Endothelial cell of umbilical vein (primary cell): ENCODE measurements around the gene MROH7.

Experiments
- CTCF ChIP-seq, 2 donors: IDR thresholded peaks; 1 replicate in 1 of 2; 2 replicates in 1 of 2; pipeline ENCODE4 v1.5.1; 2011; ENCODE audit warnings: low read length in 2 of 2, mild to moderate bottlenecking in 2 of 2, moderate library complexity in 2 of 2, control low read depth in 1 of 2, inconsistent platforms in 1 of 2, low read depth in 1 of 2; ENCODE audit not compliant: insufficient read depth in 1 of 2; ENCODE audit errors: extremely low read depth in 1 of 2
- EZH2 ChIP-seq: IDR thresholded peaks from 2 replicates; pipeline ENCODE4 v1.6.1; 2012; ENCODE audit warnings: borderline replicate concordance, low read depth, mild to moderate bottlenecking, moderate library complexity, low read length, inconsistent platforms; ENCODE audit not compliant: severe bottlenecking
- GATA2 ChIP-seq: IDR thresholded peaks from 2 replicates; pipeline ENCODE4 v1.7.0; 2011; ENCODE audit warnings: low read depth, mild to moderate bottlenecking, moderate library complexity, mixed read lengths, low read length; ENCODE audit not compliant: insufficient read length, insufficient read depth
- JUN ChIP-seq: IDR thresholded peaks from 2 replicates; pipeline ENCODE4 v1.6.1; 2011; ENCODE audit warnings: borderline replicate concordance, low read depth; ENCODE audit not compliant: insufficient read length, insufficient read depth
- POLR2A ChIP-seq: IDR thresholded peaks from 2 replicates; pipeline ENCODE4 v1.6.1; 2012; ENCODE audit warnings: low read depth, mild to moderate bottlenecking, control low read depth, low read length
- POLR2AphosphoS5 ChIP-seq: IDR thresholded peaks from 2 replicates; pipeline ENCODE4 v1.6.1; 2012; ENCODE audit warnings: low read depth, mild to moderate bottlenecking, control low read depth, low read length, moderate library complexity; ENCODE audit not compliant: insufficient read depth

GRCh38 chr1:54619749-54620148 is 21.8 kb upstream of the MROH7 start:
- TF ChIP-seq CTCF (IDR thresholded peaks at IDR 0.05; ENCODE audit: extremely low read depth in 1 of 2, insufficient read depth in 1 of 2, low read depth in 1 of 2, low read length in 2 of 2), result no peak
- no peak for TF ChIP-seq POLR2A
- no peak for TF ChIP-seq JUN
- no peak for TF ChIP-seq GATA2
- TF ChIP-seq POLR2AphosphoS5, result no peak
- TF ChIP-seq EZH2, result no peak
